Brain pericyte (primary cell): ENCODE results near the gene KCND2.
"Not testable (repeated sequence)": the region's sequence is repeated elsewhere in the genome, so short reads cannot be mapped to it uniquely, and the experiment has no call there.

Experiments
- DNase-seq: peaks from one replicate; pipeline ENCODE4 v3.0.0-alpha.2; 2012; ENCODE audit warnings: low read depth, low spot score

The KCND2 gene

DNA sequence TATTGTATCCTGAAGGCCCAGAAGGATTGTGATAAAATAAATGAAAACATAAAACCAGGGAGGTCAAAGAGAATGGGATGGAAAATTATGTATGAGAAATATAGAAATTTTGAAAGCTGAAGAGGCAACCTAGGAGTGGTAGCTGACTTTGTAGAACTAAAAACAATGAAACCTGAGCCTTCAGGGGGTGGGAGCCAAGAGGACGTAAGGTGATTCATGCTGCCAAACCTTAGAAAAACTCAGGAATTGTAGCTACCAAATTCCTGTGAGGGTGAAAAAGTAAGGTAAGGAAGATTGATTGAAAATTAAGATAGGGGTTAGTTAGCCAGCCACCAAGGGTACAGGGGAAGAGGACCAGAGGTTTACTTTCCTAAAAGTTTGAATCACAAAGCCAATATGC lies 213.2 kb downstream of the KCND2 start:
- DNase-seq, result no peak

DNA sequence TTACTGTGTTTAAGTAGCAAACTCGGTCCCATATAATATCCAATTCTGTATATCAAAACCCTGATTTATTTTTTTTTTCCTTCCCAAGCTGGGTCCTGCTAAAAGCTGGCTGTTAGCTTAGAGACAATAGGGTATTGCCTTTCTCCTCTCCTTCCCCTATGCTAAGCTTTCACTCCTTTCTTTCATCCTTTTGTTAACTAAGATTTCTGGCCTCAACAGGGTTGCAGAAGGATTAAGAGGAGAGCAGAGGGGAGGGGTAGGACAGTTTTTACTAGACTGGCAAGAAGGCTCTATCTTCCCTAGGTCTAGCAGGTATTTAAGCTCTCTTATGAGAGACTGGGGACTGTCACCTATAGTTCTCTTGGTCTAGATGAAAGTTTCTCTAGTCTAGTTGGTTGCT lies 229.2 kb downstream of the KCND2 start:
- no peak for DNase-seq

DNA sequence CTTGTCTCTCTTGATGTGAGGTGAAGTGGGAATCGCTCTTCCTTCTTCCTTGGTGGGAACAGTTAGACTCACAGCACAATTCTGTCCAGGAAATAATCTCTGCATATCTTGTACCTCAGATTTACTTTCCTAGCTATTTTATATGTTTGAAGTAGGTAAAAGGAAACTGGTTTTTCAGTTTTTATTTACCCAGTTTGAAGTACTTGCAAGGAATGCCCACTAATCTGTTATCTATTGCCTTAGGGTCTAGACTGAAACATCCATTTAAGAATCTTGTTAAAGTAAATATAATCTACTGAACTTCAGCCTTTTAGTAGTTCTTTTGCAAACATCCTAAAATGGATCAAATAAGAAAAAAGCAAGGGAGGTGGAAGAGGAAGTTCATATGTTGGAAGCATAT lies 229.8 kb downstream of the KCND2 start:
- DNase-seq, result no peak

DNA sequence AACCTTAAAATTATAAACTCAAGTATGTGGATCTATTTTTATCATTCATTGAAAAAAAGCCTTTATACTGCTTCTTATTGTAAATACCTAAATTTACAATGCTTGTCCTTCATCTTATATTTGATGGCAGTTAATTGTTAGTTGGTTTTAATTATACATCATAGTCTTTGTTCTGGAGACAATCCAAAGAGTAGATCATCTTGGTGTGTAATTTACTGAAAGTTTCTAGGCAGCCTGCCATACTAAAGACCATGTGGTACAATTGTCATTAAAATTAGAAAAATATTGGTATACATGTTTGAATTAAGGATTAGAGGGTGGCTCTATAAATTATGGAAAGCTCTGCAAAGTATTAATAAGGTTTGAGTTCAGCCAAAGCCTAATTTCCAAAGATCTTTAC lies 231.4 kb downstream of the KCND2 start:
- no peak for DNase-seq

DNA sequence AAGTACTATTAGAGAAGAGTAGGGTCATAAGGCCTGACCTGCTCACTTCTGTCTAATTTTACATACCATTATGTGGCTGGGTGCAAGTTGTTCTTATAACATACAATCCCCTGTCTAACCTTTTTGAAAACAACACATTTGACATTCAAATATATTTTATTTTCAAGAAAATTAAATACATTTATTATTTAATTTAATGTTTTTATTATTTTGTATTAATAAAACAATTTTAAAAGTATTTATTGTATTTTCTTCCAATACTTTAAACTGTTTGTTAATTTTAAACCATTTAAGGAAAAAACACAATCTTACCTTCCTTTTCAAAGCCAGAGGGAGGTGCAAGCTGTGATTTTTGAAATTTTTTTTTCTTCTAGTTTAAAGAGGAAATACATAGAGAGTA lies 232.8 kb downstream of the KCND2 start:
- no peak for DNase-seq

DNA sequence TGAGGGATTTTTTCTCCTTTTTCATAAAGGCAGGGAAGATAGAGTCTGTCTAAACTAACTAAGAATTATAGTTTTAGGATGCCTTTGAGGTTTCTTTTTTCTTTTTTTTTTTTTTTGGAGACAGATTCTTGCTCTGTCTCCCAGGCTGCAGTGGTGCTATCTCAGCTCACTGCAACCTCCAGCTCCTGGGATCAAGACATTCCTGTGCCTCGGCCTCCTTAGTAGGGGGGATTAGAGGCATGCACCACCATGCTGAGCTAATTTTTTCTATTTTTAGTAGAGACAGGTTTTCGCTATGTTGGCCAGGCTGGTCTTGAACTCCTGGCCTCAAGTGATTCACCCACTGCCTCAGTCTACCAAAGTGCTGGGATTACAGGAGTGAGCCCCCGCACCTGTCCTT lies 239.7 kb downstream of the KCND2 start:
- DNase-seq, result no peak

DNA sequence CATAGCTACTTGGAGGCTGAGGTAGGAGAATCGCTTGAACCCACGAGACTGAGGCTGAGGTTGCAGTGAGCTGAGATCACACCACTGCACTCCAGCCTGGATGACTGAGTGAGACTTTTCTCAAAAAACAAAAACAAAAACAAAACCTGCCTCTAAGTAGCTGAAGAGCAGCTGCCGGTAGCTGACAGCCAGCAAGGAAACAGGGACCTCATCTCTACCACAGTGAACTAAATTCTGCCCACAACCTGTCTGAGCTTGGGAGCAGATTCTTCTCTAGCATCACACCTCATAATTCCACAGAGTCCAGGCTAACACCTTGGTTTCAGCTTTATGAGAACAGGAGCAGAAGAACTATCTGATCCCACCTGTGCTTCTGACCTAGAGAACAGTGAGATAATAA lies 246.2 kb downstream of the KCND2 start:
- no peak for DNase-seq

DNA sequence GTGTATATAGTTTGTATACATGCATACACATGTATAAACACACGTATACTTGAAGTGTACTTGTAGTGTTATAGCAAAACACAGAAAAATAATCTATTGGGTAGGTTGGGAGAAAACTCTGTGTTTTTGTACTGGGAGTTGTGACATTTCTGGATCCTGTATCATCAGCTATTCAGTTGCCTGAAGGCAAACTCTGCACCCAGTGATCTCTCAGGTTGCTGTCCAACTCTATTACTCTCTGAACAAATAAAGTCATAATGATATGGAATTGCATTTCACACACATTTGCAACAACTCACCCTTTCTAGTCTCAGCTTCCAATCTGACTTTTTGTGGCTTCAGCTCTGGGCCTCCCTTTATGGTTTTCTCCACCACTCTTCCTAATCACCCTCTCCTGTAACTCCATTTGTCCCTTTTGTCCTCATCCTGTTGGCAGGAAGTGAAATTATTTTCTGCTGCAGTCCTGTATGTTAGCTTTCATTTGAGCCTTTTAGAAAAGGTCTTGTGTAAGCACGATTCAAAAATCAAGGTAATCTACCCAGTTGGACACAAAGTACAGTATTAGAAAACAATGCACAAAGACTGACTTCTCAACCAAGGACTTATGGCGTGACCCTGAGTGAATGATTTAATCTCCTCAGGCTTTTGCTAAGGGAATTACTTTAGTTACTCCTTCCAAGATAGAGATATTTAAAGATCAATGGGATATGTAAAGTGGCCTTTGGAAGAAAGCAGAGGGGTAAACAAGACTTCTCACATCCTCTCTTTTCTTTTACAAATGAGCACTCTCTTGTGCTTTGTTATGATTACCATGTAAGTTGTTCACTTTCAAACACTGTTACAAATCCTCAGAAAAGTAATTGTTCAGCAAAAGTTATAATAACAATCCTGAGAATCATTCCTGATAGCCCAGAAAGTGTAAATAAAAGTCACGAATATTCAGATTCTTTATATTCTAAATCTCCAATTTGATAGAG lies 249.1 kb downstream of the KCND2 start:
- no peak for DNase-seq

DNA sequence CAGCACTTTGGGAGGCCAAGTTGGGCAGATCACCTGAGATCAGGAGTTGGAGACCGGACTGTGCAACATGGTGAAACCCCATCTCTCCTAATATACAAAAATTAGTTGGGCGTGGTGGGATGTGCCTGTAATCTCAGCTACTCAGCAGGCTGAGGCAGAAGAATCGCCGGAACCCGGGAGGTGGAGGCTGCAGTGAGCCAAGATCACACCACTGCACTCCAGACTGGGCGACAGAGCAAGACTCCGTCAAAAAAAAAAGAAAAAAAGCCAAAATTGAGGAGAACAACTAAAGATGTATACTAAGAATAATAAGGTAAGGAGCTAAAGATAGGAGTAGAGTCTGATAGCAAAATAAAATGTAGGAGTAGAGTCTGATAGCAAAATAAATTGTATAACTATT lies 251.0 kb downstream of the KCND2 start:
- DNase-seq, result no peak

DNA sequence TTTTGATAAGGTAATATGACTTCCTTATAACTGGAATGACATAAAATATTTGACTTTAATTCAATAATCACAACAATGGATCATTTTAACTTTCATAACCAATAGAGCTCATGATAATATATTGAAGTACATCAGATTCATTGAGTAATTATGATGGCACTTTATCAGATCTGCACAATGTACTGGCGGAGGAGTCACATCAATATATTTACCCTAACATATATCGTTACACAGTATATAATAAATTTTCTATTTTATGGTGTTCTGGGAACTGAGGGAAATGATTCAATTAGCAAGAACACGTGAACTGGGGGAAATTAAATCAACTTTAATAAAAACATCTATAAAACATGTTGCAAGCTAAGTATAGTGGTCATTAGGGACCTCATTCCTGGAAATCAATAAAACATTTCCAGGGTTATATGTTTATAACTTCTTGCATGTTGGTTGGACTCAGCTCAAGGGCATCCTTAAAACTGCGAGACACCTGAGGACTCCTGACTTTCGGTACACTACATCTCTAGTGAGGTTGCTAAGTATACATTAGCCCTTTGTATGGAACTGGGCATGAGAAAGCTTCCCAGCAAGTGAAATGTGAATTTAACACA lies 254.0 kb downstream of the KCND2 start:
- DNase-seq, result no peak

DNA sequence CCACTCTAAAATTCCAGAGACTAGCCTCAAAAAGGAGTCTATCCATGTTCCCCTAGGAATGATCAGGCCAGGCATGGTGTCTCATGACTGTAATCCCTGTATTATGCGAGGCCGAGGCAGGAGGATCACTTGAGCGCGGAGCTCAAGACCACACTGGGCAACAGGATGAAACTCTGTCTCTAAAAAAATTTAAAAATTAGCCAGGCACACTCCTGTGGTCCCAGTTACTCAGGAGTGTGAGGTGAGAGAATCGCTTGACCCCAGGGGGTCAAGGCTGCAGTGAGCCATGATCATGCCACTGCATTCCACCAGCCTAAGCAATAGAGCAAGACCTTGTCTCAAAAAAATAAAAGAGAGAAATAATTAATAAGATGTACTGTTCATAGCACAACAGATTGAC lies 256.8 kb downstream of the KCND2 start:
- no peak for DNase-seq

DNA sequence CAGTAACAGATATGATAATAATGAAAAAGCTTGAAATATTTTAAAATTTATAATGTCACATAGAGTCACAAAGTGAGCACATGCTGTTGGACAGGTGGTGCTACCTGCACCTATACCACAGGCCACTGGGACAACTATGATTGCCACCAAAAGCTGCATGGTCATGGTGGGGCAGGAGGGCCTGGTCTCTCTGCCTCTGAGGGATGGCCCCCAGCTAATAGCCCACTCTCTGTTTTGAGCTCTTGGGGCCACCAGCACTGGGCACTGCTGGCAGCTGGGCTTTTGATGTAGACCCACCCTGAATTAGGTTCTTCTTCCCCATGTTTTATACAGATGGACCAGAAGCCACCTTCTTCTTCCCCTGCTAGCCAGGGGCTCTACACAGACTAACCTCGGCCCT lies 265.4 kb downstream of the KCND2 start:
- no peak for DNase-seq

DNA sequence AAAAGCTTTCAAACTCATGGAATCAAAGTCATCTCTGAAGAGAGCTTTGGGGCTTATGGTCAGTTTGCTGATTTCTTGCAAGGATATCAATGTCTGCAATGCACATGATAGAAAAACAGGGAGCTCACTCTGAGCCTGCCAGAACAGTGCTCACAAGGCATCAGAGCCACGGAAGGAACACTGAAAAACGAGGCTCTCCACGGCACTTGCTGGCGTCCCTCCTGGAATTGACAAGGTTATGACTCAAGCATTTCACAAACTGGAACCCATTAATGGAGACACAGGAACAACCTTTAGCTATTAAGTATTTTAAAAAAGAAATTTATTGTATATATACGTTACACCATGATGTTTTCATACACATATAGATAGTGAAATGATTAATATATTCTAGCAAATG lies 266.3 kb downstream of the KCND2 start:
- DNase-seq, result no peak

DNA sequence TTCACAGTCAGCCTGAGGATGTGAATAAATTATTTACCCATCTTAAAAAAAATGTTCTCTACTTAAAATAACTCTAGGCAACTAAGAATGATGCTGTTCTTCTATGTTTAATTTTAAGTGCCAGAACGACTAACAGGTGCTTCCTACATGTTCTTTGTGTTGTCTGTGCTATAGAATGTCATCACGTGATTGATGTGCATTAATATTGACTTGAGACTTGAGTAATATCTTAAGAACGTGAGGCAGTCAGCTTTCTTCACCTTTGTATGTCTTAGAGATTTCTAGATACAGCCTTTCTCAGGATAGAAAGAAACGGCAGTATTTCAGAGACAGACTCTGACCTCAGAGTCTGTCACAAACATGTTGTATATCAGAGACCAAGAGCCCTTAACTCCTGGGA lies 274.6 kb downstream of the KCND2 start:
- no peak for DNase-seq

DNA sequence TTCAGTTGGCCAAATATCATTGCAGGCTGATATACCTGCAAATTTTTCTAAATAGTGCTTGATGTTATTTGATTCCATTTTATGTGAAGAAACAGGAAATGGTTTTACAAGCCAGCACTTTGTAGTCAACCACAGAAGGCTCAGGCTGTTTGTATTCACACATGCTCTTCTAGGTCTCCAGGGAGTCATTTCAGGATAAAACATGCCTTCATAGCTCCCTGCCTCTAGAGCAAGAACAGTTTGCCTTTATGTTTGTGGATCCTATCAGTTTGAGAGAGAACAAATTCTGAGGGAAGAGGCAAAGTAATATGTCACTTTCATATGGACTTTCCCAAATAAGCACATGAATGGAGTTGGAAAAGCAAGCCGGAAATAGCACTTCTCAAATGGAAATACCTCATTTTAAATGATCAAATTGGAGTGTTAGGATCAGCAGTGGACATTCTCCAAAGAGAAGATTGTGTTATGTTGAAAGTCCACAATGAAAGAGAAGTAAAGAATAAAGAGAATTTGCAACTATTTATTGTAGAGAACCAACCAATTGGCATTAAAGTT lies 277.6 kb downstream of the KCND2 start:
- peak; percentile 30 for DNase-seq

DNA sequence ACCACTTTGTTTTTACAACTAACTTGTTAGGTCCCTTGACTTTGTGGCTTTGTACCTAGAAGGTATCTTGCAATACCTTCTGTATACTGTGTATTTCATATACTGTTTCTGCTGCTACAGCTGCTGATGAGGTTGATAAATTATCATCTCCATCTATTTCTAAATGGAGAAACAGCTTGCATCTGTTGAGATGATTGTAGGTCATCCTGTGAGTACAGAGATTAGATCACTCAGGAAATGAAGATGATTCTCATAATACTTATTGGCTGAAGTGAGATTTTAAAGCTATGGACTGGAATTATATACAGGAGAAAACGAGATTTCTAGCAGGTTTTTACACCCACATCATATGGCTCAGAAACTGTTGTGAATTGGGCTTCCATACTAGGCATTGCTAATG lies 280.5 kb downstream of the KCND2 start:
- DNase-seq, result no peak

DNA sequence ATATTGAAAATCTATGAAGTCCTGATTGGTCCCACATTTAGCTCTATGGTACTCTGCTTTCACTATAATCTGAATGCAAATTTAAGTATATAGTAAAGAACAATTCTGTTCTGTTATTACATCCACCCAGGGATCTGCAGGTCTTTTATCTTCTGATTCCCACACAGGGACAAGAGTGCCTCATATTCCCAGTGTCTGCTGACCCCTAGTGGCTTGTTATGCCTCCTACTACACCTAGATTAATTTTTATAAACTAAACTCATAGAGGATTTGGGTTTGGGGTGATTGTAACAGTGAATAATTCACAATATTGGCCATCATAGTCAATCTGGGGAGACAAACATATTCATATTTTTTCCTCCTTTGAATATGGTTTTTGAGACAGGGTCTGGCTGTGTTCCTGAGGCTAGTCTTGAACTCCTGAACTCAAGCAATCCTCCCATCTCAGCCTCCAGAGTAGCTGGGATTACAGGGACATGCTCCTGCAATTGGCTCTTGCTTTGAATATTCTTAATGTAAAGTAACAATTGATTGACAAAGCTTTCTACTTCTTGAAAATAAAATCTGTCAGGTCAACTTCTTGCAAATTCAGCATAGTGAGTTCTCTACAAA lies 282.1 kb downstream of the KCND2 start:
- DNase-seq, result peak; percentile 11

DNA sequence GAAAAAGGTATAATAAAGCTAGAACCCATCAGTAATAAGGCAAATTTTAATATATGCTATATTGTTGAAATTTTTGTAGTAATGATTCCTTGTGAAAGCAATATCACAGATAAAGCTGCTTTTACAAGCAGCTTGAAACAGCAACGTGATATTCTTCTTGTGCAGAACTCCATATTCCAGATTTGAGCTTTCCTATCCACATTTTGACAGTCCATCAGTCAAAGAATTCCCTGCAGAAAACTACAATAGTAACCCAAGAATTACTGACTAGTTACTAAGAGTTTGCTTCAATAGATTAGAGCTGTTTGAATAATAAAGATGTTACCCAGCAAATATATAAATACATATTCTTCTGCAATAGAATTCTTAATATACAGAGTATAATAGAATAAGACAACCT lies 291.2 kb downstream of the KCND2 start:
- no peak for DNase-seq

DNA sequence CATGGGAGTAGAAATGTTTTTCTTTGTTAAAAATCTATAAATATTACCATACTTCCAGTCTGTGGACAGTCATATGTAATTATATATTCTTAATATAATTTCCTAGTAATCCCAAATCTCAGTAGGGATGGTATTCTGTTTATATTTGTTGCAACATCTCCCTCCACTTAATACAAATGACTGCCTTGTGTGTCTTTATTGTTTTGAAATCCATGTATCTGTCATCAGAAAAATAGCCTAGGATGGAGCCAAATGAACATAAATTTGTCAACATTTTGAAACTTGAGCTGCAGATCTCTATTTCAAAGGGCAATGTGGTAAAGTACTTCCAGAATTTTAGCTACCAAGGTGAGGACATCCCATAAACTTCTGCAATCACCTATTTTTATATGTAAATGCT lies 294.2 kb downstream of the KCND2 start:
- DNase-seq, result no peak

DNA sequence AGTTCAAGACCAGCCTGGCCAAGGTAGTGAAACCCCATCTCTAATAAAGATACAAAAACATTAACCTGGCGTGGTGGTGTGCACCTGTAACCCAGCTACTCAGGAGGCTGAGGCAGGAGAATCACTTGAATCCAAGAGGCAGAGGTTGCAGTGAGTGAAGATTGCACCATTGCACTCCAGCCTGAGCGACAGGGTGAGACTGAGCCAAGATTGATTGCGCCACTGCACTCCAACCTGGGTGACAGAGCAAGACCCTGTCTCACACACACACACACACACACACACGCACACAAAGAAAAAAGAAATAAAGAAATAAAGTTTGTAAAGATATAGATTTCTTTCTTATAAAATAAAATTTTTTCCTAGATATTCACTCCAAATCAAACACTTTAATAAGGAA lies 305.7 kb downstream of the KCND2 start:
- DNase-seq, result not testable (repeated sequence)

DNA sequence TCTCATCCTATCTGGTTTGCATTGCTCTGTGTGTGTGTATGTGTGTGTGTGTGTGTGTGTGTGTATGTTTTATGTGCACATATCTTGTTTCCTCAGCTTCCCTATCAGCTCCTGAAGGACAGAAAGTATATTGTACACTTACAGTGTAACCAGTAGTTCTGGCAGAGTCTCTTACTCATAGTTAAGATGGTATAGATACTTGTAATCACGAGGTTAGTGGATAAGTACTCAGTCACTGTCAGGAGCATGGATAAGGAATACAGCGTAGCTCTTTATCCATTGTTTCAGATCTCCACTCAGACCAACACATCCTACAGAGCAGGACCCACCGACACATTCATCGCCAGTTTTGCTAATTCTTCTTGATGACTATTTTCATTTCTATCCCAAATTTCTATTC lies 309.9 kb downstream of the KCND2 start:
- DNase-seq, result no peak

DNA sequence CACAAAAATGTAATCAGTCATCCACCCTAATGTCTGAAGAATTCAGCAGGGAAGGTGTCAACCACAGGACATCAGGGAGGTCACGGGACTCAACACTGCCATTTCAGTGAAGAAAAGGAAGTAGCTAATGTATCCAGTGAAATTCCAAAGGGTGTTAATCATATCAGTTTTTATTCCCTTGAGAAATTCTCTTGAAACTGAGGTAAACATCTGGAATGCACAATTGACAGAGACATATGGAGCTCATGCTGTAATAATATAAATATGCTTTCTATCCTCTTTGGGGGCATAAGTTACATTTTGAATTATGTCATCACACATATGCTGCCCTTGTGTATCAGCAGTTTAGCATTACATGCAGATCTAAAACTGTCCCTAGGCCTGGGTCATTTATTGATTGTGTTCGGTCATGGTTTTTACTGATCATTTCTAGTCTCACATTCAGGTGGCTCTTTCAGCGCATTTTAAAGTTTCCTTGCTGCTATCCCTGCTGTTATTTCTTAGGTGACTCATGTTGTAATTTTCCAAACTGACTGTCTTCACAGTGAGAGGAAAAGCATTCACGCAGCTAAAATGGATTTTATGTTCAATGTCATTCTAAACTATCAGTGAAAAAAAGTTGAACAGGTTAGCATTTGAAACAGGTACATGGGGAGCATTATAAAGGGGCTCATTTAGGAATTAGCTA lies 311.1 kb downstream of the KCND2 start:
- DNase-seq, result no peak
